ENCODE data around the gene USP22. TPM values are rescaled to one million over a fixed set of nuclear protein-coding genes. Genes with fewer than 3 reads are reported as not detected.

USP22 gene
- total RNA-seq, 1 donor from 2014 or later: 192 TPM

DNA sequence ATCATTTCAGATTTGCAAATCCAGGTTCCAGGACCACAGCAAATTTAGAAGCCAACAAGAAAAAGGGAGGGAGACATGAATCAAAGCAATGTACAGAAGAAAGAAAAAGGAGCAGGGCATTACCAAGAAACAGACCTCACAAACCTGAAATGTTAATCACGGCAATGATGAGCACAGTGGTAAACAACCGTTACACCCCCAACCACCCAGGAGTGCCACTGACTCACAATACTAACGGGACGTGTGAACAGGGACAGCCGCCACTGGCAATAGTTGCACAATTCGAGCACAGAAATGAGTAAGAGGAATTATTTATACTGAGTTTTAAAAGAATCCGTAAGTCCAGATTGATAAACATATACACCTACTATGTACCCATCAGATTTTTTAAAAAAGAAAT lies 13.8 kb downstream of the USP22 start:
- H3K27me3 Mint-ChIP-seq (ENCODE audit: insufficient read depth, low read depth): peaks cover 2% of the 10 kb centered on the region
- H3K9me3 Mint-ChIP-seq: no peaks in the 10 kb centered on the region
- Histone ChIP-seq H3K27ac (no peak overlapping the region), H3K4me1 (peaks cover 11% of the 10 kb centered on the region), H4K20me1 (ENCODE audit: low read depth) (peaks cover 100% of the 10 kb centered on the region), H3K36me3 (no peaks in the 10 kb centered on the region), H3K79me2 (ENCODE audit: low read depth) (peaks cover 100% of the 10 kb centered on the region), H3K9me3 (ENCODE audit: low read depth) (no peaks in the 10 kb centered on the region), H3K4me2 (no peak overlapping the region), H3K4me3 (no peak overlapping the region), H2AFZ (replicated peaks) (no peak overlapping the region), H3F3A (ENCODE audit: low read depth) (no peaks in the 10 kb centered on the region), H3K9ac (no peak overlapping the region), H3K27me3 (no peaks in the 10 kb centered on the region)
- H3K4me3 Mint-ChIP-seq: no peak overlapping the region
- peaks cover 17% of the 10 kb centered on the region for H3K4me1 Mint-ChIP-seq
- H3K27ac Mint-ChIP-seq: no peak overlapping the region
- TF ChIP-seq CTCF (IDR thresholded peaks at IDR 0.05) (no peak), EZH2 (IDR thresholded peaks at IDR 0.05) (no peak), EZH2phosphoT487 (IDR thresholded peaks at IDR 0.05) (no peak)
- DNase-seq (ENCODE audit: low spot score): no peak
- peaks cover 47% of the 10 kb centered on the region for H3K36me3 Mint-ChIP-seq

DNA sequence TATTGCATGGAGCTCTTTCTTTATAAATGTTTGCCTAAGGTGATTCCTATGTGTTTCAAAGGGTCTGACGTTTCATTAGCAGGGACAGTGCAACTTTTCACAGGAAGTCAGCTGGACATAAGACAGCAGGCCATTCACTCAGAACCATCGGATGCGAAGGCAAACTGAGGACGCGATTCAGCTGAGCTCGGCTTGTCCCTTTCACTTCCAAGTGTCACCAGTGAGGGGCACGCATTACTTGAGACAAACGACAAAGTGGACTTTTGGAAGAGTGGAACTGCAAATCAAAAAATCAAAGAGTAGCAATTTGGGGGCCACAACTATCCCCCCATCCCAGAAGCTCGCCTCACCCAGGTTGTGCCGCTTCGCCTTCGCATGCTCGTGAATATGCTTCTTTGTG lies 14.6 kb downstream of the USP22 start:
- Mint-ChIP-seq H3K9me3 (no peaks in the 10 kb centered on the region), H3K27ac (no peak overlapping the region), H3K4me3 (no peak overlapping the region), H3K4me1 (peaks cover 13% of the 10 kb centered on the region), H3K36me3 (peaks cover 47% of the 10 kb centered on the region), H3K27me3 (ENCODE audit: insufficient read depth, low read depth) (peaks cover 2% of the 10 kb centered on the region)
- peaks cover 100% of the 10 kb centered on the region for H4K20me1 ChIP-seq (ENCODE audit: low read depth)
- H3K4me3 ChIP-seq: no peak overlapping the region
- DNase-seq (ENCODE audit: low spot score): no peak
- no peak overlapping the region for H3K27ac ChIP-seq
- no peaks in the 10 kb centered on the region for H3F3A ChIP-seq (ENCODE audit: low read depth)
- H2AFZ ChIP-seq (replicated peaks): no peak overlapping the region
- no peaks in the 10 kb centered on the region for H3K9me3 ChIP-seq (ENCODE audit: low read depth)
- H3K27me3 ChIP-seq: no peaks in the 10 kb centered on the region
- H3K9ac ChIP-seq: no peak overlapping the region
- peaks cover 100% of the 10 kb centered on the region for H3K79me2 ChIP-seq (ENCODE audit: low read depth)
- H3K4me2 ChIP-seq: no peak overlapping the region
- H3K36me3 ChIP-seq: no peaks in the 10 kb centered on the region
- TF ChIP-seq CTCF (IDR thresholded peaks at IDR 0.05): no peak
- no peak for TF ChIP-seq EZH2phosphoT487 (IDR thresholded peaks at IDR 0.05)
- TF ChIP-seq EZH2 (IDR thresholded peaks at IDR 0.05): no peak
- H3K4me1 ChIP-seq: peaks cover 11% of the 10 kb centered on the region

DNA sequence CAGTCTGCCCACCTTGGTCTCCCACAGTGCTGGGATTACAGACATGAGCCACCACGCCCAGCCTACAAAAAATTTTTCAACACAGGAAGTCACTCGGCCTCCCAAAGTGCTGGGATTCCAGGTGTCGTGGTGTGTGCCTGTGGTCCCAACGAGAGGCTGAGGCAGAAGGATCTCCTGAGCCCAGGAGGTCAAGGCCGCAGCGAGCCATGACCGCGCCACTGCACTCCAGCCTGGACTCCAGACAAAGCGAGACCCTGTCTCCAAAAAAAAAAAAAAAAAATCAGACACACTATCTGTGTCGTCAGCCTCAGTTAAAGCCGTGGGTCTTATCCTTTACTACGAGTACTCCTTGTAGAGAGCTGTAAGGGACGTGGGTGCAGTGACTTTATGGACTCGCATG lies 15.8 kb downstream of the USP22 start:
- Histone ChIP-seq H2AFZ (replicated peaks) (no peak overlapping the region), H4K20me1 (ENCODE audit: low read depth) (peaks cover 100% of the 10 kb centered on the region), H3K27me3 (no peaks in the 10 kb centered on the region), H3K4me1 (peaks cover 11% of the 10 kb centered on the region), H3K27ac (no peak overlapping the region), H3K36me3 (no peaks in the 10 kb centered on the region), H3K9me3 (ENCODE audit: low read depth) (no peaks in the 10 kb centered on the region), H3K79me2 (ENCODE audit: low read depth) (peaks cover 100% of the 10 kb centered on the region), H3K9ac (no peak overlapping the region), H3K4me3 (no peak overlapping the region), H3K4me2 (no peak overlapping the region), H3F3A (ENCODE audit: low read depth) (peaks cover 3% of the 10 kb centered on the region)
- Mint-ChIP-seq H3K27me3 (ENCODE audit: insufficient read depth, low read depth) (peaks cover 2% of the 10 kb centered on the region), H3K36me3 (peaks cover 45% of the 10 kb centered on the region), H3K27ac (no peak overlapping the region), H3K4me3 (no peak overlapping the region), H3K9me3 (no peaks in the 10 kb centered on the region), H3K4me1 (peaks cover 8% of the 10 kb centered on the region)
- TF ChIP-seq CTCF (IDR thresholded peaks at IDR 0.05) (no peak), EZH2phosphoT487 (IDR thresholded peaks at IDR 0.05) (no peak), EZH2 (IDR thresholded peaks at IDR 0.05) (no peak)
- no peak for DNase-seq (ENCODE audit: low spot score)

Data from neural progenitor cell (in vitro differentiated cells).